Sigmoid colon (tissue), 7 donors: Measurements from ENCODE around the gene CYTH3. TPM values are rescaled to one million over a fixed set of nuclear protein-coding genes. Genes with fewer than 3 reads are reported as not detected.
A peak's percentile ranks its signal among the peaks of the same experiment; 100 is the strongest.
"Not testable (repeated sequence)": the region's sequence is repeated elsewhere in the genome, so short reads cannot be mapped to it uniquely, and the experiment has no call there.

Source experiments
- DNase-seq: peaks from one replicate; pipeline ENCODE4 v3.0.0-alpha.2; 2019
- H3K27ac ChIP-seq, 4 donors: fragments of 200-600 bp; sonication (generic); one replicate each; pipeline ENCODE4 v1.5.1; 2016 to 2019; ENCODE audit warnings: mild to moderate bottlenecking in 1 of 4
- H3K27me3 ChIP-seq, 3 donors: fragments of 200-600 bp; sonication (generic); one replicate each; pipeline ENCODE4 v1.5.1; 2019; ENCODE audit warnings: mild to moderate bottlenecking in 1 of 3
- H3K36me3 ChIP-seq, 4 donors: fragments of 200-600 bp; sonication (generic); one replicate each; pipeline ENCODE4 v1.5.1; 2016 to 2019
- H3K4me1 ChIP-seq, 4 donors: fragments of 200-600 bp; sonication (generic); one replicate each; pipeline ENCODE4 v1.5.1; 2017 to 2019
- H3K4me3 ChIP-seq, 4 donors: fragments of 200-600 bp; sonication (generic); one replicate each; pipeline ENCODE4 v1.5.1; 2017 to 2019; ENCODE audit warnings: mild to moderate bottlenecking in 2 of 4, moderate library complexity in 1 of 4
- H3K9me3 ChIP-seq, 4 donors: fragments of 200-600 bp in 3 of 4; sonication (generic) in 3 of 4; one replicate each; pipeline versions ENCODE4 v1.5.1 to v1.6.1; 2013 to 2019
- EP300 ChIP-seq, 4 donors: sonication (generic); formaldehyde crosslinking; IDR thresholded peaks; one replicate each; pipeline ENCODE4 v1.6.1; 2017; ENCODE audit warnings: antibody characterized with exemption in 4 of 4
- POLR2A ChIP-seq, 2 donors: fragments of 450-650 bp; IDR thresholded peaks; one replicate each; pipeline ENCODE4 v1.6.1; 2016; ENCODE audit warnings: antibody characterized with exemption in 2 of 2, mild to moderate bottlenecking in 2 of 2, moderate library complexity in 2 of 2
- POLR2AphosphoS5 ChIP-seq, 4 donors: sonication (generic); formaldehyde crosslinking; IDR thresholded peaks; one replicate each; pipeline ENCODE4 v1.6.1; 2017; ENCODE audit warnings: antibody characterized with exemption in 4 of 4
- WGBS, 2 donors: extraction: QIAGEN DNeasy Blood & Tissue Kit; methylation state at CpG; one replicate each; pipeline ENCODE4 v1.1.7; 2013; 5-methylcytosine and 5-hydroxymethylcytosine counted together
- intact Hi-C: fragments of 100-400 bp; cut with DNase I; formaldehyde crosslinking; loops from one replicate; pipeline ENCODE4 v1.15.1; 2023
- polyA plus RNA-seq, 3 donors: library from polyadenylated mRNA; stranded (reverse); fragments of 200-250 nt; gene quantifications; one replicate each; pipeline ENCODE4 v1.2.3, GENCODE V29; 2013
- total RNA-seq, 4 donors: library from RNA; depleted of rRNA; stranded (reverse); fragments of >200 nt; gene quantifications; one replicate each; pipeline ENCODE4 v1.1.0, GENCODE V29; 2016
- TF ChIP-seq, protein P1 (sequence below), 4 experiments: fragments of 450-650 bp in 3 of 4; fragments of 200-600 bp in 1 of 4; IDR thresholded peaks; one replicate each; pipeline ENCODE4 v1.5.1; 2016 to 2019; ENCODE audit warnings: antibody characterized with exemption in 4 of 4, mild to moderate bottlenecking in 3 of 4, moderate library complexity in 2 of 4
- donor health status: healthy with polysubstance abuse.
- donor health status: Bipolar disorder and iron deficiency.
- donor health status: healthy.

Gene CYTH3
- total and polyA plus RNA-seq, 7 donors, result 6.5 to 34.8 (median 27.1) TPM

DNA sequence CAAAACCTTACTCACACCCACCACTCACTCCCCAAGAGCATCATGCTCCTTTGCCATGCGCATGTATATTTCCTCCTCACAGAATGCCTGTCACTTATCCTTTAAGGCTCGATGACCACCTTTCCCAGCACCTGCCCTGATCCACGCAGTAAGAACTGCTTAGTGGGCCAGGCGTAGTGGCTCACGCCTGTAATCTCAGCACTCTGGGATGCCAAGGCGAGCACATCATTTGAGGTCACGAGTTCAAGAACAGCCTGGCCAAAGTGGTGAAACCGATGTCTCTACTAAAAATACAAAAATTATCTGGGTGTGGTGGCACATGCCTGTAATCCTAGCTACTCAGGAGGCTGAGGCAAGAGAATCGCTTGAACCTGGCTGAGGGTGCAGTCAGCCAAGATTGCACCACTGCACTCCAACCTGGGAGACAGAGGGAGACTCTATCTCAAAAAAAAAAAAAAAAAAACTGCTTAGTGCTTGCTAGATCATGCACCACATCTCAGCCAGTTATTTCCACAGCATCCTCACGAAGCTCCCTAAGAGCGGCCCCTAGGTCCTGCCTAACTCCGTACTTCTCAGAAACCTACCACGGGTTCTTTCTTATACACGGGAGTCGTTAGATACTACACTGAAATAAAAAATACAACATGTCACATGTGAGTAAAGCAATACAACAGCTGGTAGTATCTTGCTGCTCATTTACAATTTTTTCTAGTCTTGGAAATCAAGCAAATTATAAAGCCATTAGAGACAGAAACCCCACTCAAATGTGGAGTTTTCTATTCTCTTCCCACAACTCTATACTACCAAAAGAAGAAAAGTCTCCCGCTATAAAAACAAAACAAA, 37.2 kb downstream of the CYTH3 start:
- Histone ChIP-seq H3K4me1 (peaks cover 0 to 10% (median 3%) of the 10 kb centered on the region in 4 donors), H3K9me3 (no peaks in the 10 kb centered on the region), H3K27me3 (no peaks in the 10 kb centered on the region), H3K36me3 (no peaks in the 10 kb centered on the region), H3K27ac (no peak overlapping the region), H3K4me3 (no peak overlapping the region)
- TF ChIP-seq POLR2AphosphoS5 (IDR thresholded peaks at IDR 0.05), result no peak
- TF ChIP-seq, protein P1, sequence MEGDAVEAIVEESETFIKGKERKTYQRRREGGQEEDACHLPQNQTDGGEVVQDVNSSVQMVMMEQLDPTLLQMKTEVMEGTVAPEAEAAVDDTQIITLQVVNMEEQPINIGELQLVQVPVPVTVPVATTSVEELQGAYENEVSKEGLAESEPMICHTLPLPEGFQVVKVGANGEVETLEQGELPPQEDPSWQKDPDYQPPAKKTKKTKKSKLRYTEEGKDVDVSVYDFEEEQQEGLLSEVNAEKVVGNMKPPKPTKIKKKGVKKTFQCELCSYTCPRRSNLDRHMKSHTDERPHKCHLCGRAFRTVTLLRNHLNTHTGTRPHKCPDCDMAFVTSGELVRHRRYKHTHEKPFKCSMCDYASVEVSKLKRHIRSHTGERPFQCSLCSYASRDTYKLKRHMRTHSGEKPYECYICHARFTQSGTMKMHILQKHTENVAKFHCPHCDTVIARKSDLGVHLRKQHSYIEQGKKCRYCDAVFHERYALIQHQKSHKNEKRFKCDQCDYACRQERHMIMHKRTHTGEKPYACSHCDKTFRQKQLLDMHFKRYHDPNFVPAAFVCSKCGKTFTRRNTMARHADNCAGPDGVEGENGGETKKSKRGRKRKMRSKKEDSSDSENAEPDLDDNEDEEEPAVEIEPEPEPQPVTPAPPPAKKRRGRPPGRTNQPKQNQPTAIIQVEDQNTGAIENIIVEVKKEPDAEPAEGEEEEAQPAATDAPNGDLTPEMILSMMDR (IDR thresholded peaks at IDR 0.05), result no peak
- TF ChIP-seq POLR2A (IDR thresholded peaks at IDR 0.05), result no peak
- TF ChIP-seq EP300 (IDR thresholded peaks at IDR 0.05), result no peak
- no peak for DNase-seq
- WGBS, 2 donors, result 88 to 91% methylated on average over 16 of the region's 16 CpGs
- intact Hi-C loops, result no loop called here

DNA sequence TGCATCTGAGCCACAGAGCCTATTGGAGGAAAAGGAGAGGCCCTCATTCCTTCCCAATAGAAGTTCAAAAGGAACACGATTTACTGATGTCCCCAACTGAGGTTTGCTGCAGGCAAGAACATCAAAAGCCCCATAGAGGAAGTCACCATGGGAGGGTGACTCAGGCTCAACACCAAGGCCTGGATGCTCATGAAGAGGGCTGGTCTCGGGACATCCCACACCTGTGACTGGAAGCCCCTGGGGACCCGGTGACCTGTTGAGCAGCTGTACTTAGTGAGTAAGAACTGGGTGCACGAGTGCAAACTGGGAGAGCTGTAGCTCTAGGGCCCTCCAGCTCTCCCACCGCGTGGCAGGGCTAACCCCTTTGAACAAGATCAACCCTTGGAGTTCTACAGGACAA, 38.0 kb downstream of the CYTH3 start:
- Histone ChIP-seq H3K4me3 (no peak overlapping the region), H3K27me3 (no peaks in the 10 kb centered on the region), H3K9me3 (no peaks in the 10 kb centered on the region), H3K27ac (no peak overlapping the region), H3K36me3 (no peaks in the 10 kb centered on the region), H3K4me1 (peaks cover 0 to 10% (median 3%) of the 10 kb centered on the region in 4 donors)
- TF ChIP-seq POLR2AphosphoS5 (IDR thresholded peaks at IDR 0.05) (no peak), EP300 (IDR thresholded peaks at IDR 0.05) (no peak), POLR2A (IDR thresholded peaks at IDR 0.05) (no peak)
- TF ChIP-seq, protein P1 (IDR thresholded peaks at IDR 0.05), result no peak
- DNase-seq, result no peak
- 82 to 92% methylated on average over 6 of the region's 6 CpGs for WGBS, 2 donors
- intact Hi-C loops, result no loop called here

DNA sequence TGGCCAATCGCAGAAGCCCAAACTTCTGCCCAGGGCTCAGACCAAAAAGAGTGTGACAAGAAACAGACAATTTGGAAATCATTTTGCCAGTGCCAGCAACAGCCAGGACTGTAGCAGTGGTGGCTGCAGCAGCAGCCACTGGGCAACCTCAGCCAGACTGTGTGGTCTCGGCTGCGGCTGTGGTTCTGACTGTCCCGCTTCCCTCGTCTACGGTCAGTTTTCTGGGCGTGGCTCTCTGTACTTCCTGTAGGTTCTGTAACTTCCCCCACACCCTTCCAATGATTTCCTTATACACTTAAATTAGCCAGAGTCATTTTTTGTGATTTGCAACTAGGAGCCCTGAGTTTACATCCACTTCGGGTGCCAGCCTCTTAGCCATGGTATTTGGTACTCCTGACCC, 39.9 kb downstream of the CYTH3 start:
- Histone ChIP-seq H3K27me3 (no peaks in the 10 kb centered on the region), H3K4me1 (peaks cover 0 to 29% (median 19%) of the 10 kb centered on the region in 4 donors), H3K27ac (no peak overlapping the region), H3K4me3 (no peak overlapping the region), H3K9me3 (no peaks in the 10 kb centered on the region), H3K36me3 (no peaks in the 10 kb centered on the region)
- TF ChIP-seq POLR2AphosphoS5 (IDR thresholded peaks at IDR 0.05) (no peak), EP300 (IDR thresholded peaks at IDR 0.05) (no peak)
- 29 to 37% methylated on average over 8 of the region's 8 CpGs for WGBS, 2 donors
- intact Hi-C loops, result no loop called here
- no peak for DNase-seq

DNA sequence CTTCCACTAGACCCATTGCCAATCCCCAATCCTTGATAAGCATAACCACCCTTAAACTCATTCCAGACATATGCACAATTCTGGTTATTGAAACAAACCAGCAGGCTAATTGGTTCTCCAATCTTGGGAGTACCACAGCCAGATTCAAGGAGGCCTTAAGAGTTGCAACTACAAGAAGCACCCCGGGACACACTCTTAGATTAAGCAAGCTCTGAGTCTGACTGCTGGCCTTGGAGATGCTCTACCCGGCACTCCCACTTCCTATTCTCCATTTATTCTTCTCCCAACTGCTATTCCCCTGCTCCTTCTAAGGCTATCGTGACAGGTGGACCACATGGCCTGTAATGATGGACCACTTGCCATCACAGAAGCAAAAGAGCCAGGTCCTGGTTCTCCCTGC, 40.3 kb downstream of the CYTH3 start:
- no peak overlapping the region for H3K4me3 ChIP-seq
- intact Hi-C loops, result no loop called here
- H3K27me3 ChIP-seq, result no peaks in the 10 kb centered on the region
- H3K4me1 ChIP-seq, result peaks cover 0 to 33% (median 23%) of the 10 kb centered on the region in 4 donors
- H3K36me3 ChIP-seq, result no peaks in the 10 kb centered on the region
- DNase-seq, result no peak
- H3K9me3 ChIP-seq, result no peaks in the 10 kb centered on the region
- TF ChIP-seq POLR2A (IDR thresholded peaks at IDR 0.05) (no peak), POLR2AphosphoS5 (IDR thresholded peaks at IDR 0.05) (no peak), EP300 (IDR thresholded peaks at IDR 0.05) (no peak)
- TF ChIP-seq, protein P1 (IDR thresholded peaks at IDR 0.05), result no peak
- 85 to 86% methylated on average over 3 of the region's 3 CpGs for WGBS, 2 donors
- H3K27ac ChIP-seq, result no peak overlapping the region

DNA sequence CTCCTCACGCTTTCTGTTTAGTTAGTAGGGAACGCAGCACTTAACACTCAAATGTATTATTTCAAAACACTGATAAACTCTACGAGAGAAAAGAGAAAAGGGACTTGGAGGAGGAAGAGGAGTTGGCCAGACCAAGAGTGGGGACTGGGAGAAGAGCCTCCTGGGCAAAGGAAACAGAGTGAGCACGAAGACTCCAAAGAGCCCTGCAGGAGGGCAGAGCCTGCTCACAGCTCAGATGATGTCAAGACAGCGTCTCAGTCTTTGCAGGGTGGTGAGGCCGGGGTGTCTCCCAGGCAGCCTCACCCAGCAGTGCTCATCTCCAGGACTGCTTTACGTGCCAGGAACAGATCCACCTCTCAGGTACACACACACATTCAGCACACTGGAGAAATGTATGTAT, 41.2 kb downstream of the CYTH3 start:
- peaks cover 0 to 42% (median 31%) of the 10 kb centered on the region in 4 donors for H3K4me1 ChIP-seq
- intact Hi-C loops, result no loop called here
- H3K4me3 ChIP-seq, result no peak overlapping the region
- no peaks in the 10 kb centered on the region for H3K9me3 ChIP-seq
- no peak overlapping the region for H3K27ac ChIP-seq
- no peak for DNase-seq
- 84 to 87% methylated on average over 7 of the region's 7 CpGs for WGBS, 2 donors
- no peaks in the 10 kb centered on the region for H3K27me3 ChIP-seq
- TF ChIP-seq POLR2AphosphoS5 (IDR thresholded peaks at IDR 0.05) (no peak), POLR2A (IDR thresholded peaks at IDR 0.05) (no peak), EP300 (IDR thresholded peaks at IDR 0.05) (no peak)
- TF ChIP-seq, protein P1 (IDR thresholded peaks at IDR 0.05), result no peak
- no peaks in the 10 kb centered on the region for H3K36me3 ChIP-seq

DNA sequence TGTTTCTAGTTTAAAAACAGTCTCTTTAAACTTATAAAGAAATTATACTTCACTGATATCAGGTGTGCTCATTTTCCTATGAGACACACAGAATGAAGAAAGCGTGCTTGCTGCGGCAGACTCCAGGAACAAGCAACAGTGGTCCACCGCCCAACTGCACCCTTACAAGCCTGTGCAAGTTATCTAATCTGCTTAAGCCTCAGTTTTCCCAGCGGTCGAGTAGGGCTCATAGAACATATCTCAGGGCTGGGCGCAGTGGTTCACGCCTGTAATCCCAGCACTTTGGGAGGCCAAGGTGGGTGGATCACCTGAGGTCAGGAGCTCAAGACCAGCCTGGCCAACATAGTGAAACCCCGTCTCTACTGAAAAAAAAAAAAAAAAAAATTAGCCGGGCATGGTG, 43.1 kb downstream of the CYTH3 start:
- H3K4me3 ChIP-seq, H3K27me3 ChIP-seq, H3K36me3 ChIP-seq, H3K9me3 ChIP-seq, intact Hi-C loops, DNase-seq: not testable (repeated sequence)
- peaks cover 0 to 48% (median 39%) of the 10 kb centered on the region in 4 donors for H3K4me1 ChIP-seq
- WGBS, 2 donors, result 74 to 78% methylated on average over 9 of the region's 9 CpGs
- H3K27ac ChIP-seq, result peak overlapping the region; percentile 64 to 76 (median 70)
